Cardiac muscle cell (in vitro differentiated cells and primary cell): ENCODE data around the gene PC. TPM values are rescaled to one million over a fixed set of nuclear protein-coding genes. Genes with fewer than 3 reads are reported as not detected.

ENCODE experiments used
- DNase-seq, 2 donors: peaks; one replicate each; pipeline versions ENCODE4 v3.0.0 to v3.0.0-alpha.2; 2010 to 2017; ENCODE audit warnings: low read depth in 1 of 2, low spot score in 1 of 2
- H3K27ac ChIP-seq: fragments of 200-600 bp; sonication (generic); 2 replicates; pipeline ENCODE4 v1.5.1; 2016
- H3K27me3 ChIP-seq: fragments of 200-600 bp; sonication (generic); 2 replicates; pipeline ENCODE4 v1.6.0; 2016; ENCODE audit warnings: control low read depth
- H3K36me3 ChIP-seq: fragments of 200-600 bp; sonication (generic); 2 replicates; pipeline ENCODE4 v1.5.1; 2016; ENCODE audit warnings: control low read depth
- H3K4me1 ChIP-seq: fragments of 200-600 bp; sonication (generic); 2 replicates; pipeline ENCODE4 v1.8.1; 2017; ENCODE audit warnings: low read depth, mild to moderate bottlenecking, mixed run types
- H3K4me3 ChIP-seq: fragments of 200-600 bp; sonication (generic); 2 replicates; pipeline ENCODE4 v1.5.1; 2016; ENCODE audit warnings: mild to moderate bottlenecking
- H3K9me3 ChIP-seq: fragments of 200-600 bp; sonication (generic); 2 replicates; pipeline ENCODE4 v1.5.1; 2017; ENCODE audit warnings: low read depth, mild to moderate bottlenecking, control low read depth
- polyA plus RNA-seq: library from polyadenylated mRNA; unstranded; fragments of >200 nt; fragmentation: Nextera tagmentation; extraction: Ambion mirVana; gene quantifications from 2 replicates; pipeline ENCODE4 v1.2.1, GENCODE V29; 2016
- total RNA-seq: library from RNA; depleted of rRNA; stranded (reverse); fragments of >200 nt; gene quantifications from 2 replicates; pipeline ENCODE4 v1.2.3, GENCODE V29; 2016
- TF ChIP-seq, protein P1 (sequence below): IDR thresholded peaks from 2 replicates; pipeline ENCODE4 v1.5.1; 2012; ENCODE audit warnings: low read depth, mild to moderate bottlenecking, low read length

PC gene
- total and polyA plus RNA-seq, 2 experiments from 2014 or later = 20.5 to 30.7 TPM

DNA sequence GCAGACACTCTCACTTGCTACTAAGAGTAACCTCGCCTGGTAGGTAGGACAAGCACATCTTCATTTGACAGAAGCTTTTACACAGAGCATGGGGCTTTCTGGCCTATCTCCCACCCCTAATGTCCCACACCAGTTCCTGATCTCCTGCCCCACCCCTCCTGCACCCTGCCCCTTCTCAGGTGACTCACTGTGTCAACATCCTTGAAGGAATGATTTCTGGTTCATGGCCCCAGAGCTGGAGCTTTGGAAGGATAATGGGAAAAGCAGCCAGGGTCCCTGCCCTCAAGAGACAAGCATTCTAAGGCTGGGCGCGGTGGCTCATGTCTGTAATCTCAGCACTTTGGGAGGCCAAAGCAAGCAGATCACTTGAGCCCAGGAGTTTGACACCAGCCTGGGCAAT, 54.1 kb downstream of the PC start:
- TF ChIP-seq, protein P1, sequence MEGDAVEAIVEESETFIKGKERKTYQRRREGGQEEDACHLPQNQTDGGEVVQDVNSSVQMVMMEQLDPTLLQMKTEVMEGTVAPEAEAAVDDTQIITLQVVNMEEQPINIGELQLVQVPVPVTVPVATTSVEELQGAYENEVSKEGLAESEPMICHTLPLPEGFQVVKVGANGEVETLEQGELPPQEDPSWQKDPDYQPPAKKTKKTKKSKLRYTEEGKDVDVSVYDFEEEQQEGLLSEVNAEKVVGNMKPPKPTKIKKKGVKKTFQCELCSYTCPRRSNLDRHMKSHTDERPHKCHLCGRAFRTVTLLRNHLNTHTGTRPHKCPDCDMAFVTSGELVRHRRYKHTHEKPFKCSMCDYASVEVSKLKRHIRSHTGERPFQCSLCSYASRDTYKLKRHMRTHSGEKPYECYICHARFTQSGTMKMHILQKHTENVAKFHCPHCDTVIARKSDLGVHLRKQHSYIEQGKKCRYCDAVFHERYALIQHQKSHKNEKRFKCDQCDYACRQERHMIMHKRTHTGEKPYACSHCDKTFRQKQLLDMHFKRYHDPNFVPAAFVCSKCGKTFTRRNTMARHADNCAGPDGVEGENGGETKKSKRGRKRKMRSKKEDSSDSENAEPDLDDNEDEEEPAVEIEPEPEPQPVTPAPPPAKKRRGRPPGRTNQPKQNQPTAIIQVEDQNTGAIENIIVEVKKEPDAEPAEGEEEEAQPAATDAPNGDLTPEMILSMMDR = no peak
- DNase-seq = no peak
- Histone ChIP-seq H3K36me3 (no peaks in the 10 kb centered on the region), H3K4me3 (no peak overlapping the region), H3K27me3 (no peaks in the 10 kb centered on the region), H3K4me1 (no peaks in the 10 kb centered on the region), H3K9me3 (no peaks in the 10 kb centered on the region), H3K27ac (no peak overlapping the region)

GRCh38 chr11:66902486-66903177, 55.6 kb downstream of the PC start:
- no peak overlapping the region for H3K27ac ChIP-seq
- TF ChIP-seq, protein P1 = no peak
- no peak for DNase-seq
- no peaks in the 10 kb centered on the region for H3K4me1 ChIP-seq
- H3K9me3 ChIP-seq = no peaks in the 10 kb centered on the region
- H3K27me3 ChIP-seq = no peaks in the 10 kb centered on the region
- H3K36me3 ChIP-seq = no peaks in the 10 kb centered on the region
- H3K4me3 ChIP-seq = no peak overlapping the region

DNA sequence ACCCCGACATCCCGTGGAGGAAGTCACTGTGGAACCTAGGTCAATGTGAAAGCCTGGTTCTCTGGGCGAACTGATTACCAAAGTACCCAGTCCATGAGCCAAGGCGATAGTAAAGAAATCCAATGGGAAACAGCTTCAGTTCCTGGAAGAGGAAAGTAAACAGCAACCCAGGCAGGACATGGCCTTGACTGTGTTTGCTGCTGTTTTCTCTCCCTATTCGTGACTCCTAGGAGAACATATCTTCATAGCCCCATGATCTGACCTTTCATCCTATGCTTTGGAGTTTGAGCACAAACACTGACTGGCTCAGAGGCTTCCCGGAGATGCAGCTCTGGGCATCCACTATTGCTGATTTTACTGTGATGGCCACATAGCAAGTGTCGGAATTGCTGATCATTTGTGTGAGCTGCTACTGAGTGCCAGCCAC, 56.2 kb downstream of the PC start:
- Histone ChIP-seq H3K27ac (no peak overlapping the region), H3K9me3 (no peaks in the 10 kb centered on the region), H3K4me1 (no peaks in the 10 kb centered on the region), H3K27me3 (no peaks in the 10 kb centered on the region), H3K36me3 (no peaks in the 10 kb centered on the region), H3K4me3 (no peak overlapping the region)
- no peak for DNase-seq
- TF ChIP-seq, protein P1 = no peak

DNA sequence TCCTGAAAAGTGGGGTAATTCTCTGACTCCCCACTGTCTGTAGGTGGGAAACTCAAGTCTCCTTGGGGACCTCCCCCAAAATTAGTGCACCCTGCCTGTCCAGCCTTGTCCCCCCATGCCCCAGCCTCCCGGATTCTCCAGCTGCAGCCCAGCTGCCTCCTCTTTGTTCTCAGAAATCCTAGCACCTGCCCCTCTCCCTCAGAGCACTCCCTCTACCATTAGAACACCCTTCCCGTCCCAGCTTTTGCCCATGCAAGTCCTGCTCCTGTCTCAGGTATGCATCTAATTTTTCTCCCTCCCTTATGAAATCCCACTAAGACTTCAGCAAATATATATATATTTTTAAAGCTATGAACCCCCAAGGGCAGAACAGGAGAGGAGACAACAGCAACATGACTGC, 64.0 kb downstream of the PC start:
- Histone ChIP-seq H3K9me3 (no peaks in the 10 kb centered on the region), H3K27ac (no peak overlapping the region), H3K4me1 (no peaks in the 10 kb centered on the region), H3K36me3 (no peaks in the 10 kb centered on the region), H3K27me3 (no peaks in the 10 kb centered on the region), H3K4me3 (no peak overlapping the region)
- DNase-seq = no peak
- TF ChIP-seq, protein P1 = no peak

DNA sequence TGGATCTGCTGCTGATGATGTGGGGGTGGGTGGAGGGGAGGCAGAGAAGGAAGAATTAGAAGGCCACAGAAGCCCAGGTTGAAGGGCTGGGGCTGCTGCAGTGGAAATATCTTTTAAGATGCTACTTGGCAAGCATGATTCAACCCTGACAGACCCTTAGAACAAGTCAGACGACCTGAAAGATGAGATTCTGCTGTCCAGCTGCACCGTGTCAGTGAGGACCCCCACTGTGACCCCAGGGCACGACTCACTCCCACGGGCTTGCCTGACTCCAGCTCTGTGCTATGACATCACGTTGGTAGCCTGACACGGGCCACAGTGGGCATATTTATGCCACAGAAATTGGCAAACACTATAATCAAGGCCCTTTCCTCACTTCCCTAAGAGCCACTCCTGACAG, 65.3 kb downstream of the PC start:
- H3K4me3 ChIP-seq = no peak overlapping the region
- H3K27me3 ChIP-seq = no peaks in the 10 kb centered on the region
- no peaks in the 10 kb centered on the region for H3K9me3 ChIP-seq
- TF ChIP-seq, protein P1 = no peak
- H3K36me3 ChIP-seq = no peaks in the 10 kb centered on the region
- H3K27ac ChIP-seq = no peak overlapping the region
- H3K4me1 ChIP-seq = no peaks in the 10 kb centered on the region
- no peak for DNase-seq
